ENCODE results near the gene RAET1G. TPM values are rescaled to one million over a fixed set of nuclear protein-coding genes. Genes with fewer than 3 reads are reported as not detected.
"Not testable (repeated sequence)": the region's sequence is repeated elsewhere in the genome, so short reads cannot be mapped to it uniquely, and the experiment has no call there.

The RAET1G gene
- polyA plus RNA-seq, 1 of the 3 experiments (the other 2 are of a cell fraction), result 2.5 TPM

GRCh38 chr6:149948011-149948410, 25.1 kb upstream of the RAET1G start:
- no peak overlapping the region for H3K4me3 ChIP-seq (ENCODE audit: low read depth in 2 of 2, low read length in 1 of 2)
- no peak overlapping the region for H3K27ac ChIP-seq (ENCODE audit: low read depth in 2 of 2, low read length in 1 of 2)
- no peaks in the 10 kb centered on the region for H3K79me2 ChIP-seq (ENCODE audit: insufficient read depth)
- TF ChIP-seq, protein P1, sequence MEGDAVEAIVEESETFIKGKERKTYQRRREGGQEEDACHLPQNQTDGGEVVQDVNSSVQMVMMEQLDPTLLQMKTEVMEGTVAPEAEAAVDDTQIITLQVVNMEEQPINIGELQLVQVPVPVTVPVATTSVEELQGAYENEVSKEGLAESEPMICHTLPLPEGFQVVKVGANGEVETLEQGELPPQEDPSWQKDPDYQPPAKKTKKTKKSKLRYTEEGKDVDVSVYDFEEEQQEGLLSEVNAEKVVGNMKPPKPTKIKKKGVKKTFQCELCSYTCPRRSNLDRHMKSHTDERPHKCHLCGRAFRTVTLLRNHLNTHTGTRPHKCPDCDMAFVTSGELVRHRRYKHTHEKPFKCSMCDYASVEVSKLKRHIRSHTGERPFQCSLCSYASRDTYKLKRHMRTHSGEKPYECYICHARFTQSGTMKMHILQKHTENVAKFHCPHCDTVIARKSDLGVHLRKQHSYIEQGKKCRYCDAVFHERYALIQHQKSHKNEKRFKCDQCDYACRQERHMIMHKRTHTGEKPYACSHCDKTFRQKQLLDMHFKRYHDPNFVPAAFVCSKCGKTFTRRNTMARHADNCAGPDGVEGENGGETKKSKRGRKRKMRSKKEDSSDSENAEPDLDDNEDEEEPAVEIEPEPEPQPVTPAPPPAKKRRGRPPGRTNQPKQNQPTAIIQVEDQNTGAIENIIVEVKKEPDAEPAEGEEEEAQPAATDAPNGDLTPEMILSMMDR (IDR thresholded peaks at IDR 0.05), result no peak
- TF ChIP-seq REST (IDR thresholded peaks at IDR 0.05; ENCODE audit: low read depth, low read length) (no peak), EP300 (IDR thresholded peaks at IDR 0.05; ENCODE audit: borderline replicate concordance in 1 of 2, low read depth in 1 of 2, low read length in 1 of 2) (no peak), POLR2AphosphoS5 (IDR thresholded peaks at IDR 0.05; ENCODE audit: low read depth, low read length) (no peak)
- H3F3A ChIP-seq (replicated peaks; ENCODE audit: insufficient read depth), result no peaks in the 10 kb centered on the region
- no peaks in the 10 kb centered on the region for H3K4me1 ChIP-seq (ENCODE audit: control insufficient read depth in 1 of 2, insufficient read depth in 2 of 2, low read depth in 1 of 2, low read length in 1 of 2)
- WGBS (ENCODE audit: low lambda C conversion rate), result 15% methylated on average over 1 of the region's 1 CpG
- no peak overlapping the region for H3K4me2 ChIP-seq
- peaks cover 19% of the 10 kb centered on the region for H3K27me3 ChIP-seq (ENCODE audit: insufficient read depth)
- H4K20me1 ChIP-seq (ENCODE audit: insufficient read depth), result no peaks in the 10 kb centered on the region
- H3K9ac ChIP-seq, result no peak overlapping the region
- H3K36me3 ChIP-seq (replicated peaks in 1 of 2; ENCODE audit: control insufficient read depth in 1 of 2, insufficient read depth in 2 of 2, low read length in 1 of 2), result no peaks in the 10 kb centered on the region
- no peaks in the 10 kb centered on the region for H3K9me3 ChIP-seq
- POLR2A ChIA-PET, result no interaction called here
- H3K9me2 ChIP-seq, result no peaks in the 10 kb centered on the region
- CTCF ChIA-PET, result no interaction called here
- H2AFZ ChIP-seq (ENCODE audit: low read depth), result no peak overlapping the region
- DNase-seq, result no peak

GRCh38 chr6:149947533-149947932, 24.6 kb upstream of the RAET1G start:
- H2AFZ ChIP-seq (ENCODE audit: low read depth); H3K4me2 ChIP-seq; POLR2A ChIA-PET; H3F3A ChIP-seq (replicated peaks; ENCODE audit: insufficient read depth); CTCF ChIA-PET; H3K36me3 ChIP-seq (replicated peaks in 1 of 2; ENCODE audit: control insufficient read depth in 1 of 2, insufficient read depth in 2 of 2, low read length in 1 of 2); H4K20me1 ChIP-seq (ENCODE audit: insufficient read depth); DNase-seq; H3K27ac ChIP-seq (ENCODE audit: low read depth in 2 of 2, low read length in 1 of 2); H3K79me2 ChIP-seq (ENCODE audit: insufficient read depth); H3K9me2 ChIP-seq; H3K4me3 ChIP-seq (ENCODE audit: low read depth in 2 of 2, low read length in 1 of 2); H3K4me1 ChIP-seq (ENCODE audit: control insufficient read depth in 1 of 2, insufficient read depth in 2 of 2, low read depth in 1 of 2, low read length in 1 of 2); H3K9ac ChIP-seq; H3K9me3 ChIP-seq: not testable (repeated sequence)
- peaks cover 14% of the 10 kb centered on the region; the same call in 1 of the 2 replicates for H3K27me3 ChIP-seq (ENCODE audit: insufficient read depth)
- WGBS (ENCODE audit: low lambda C conversion rate), result no CpG with 5 or more reads among the region's 1 CpG

- WGBS (ENCODE audit: low lambda C conversion rate), result 59% methylated on average over 7 of the region's 7 CpGs
- POLR2A ChIA-PET; CTCF ChIA-PET; H3K27ac ChIP-seq (ENCODE audit: low read depth in 2 of 2, low read length in 1 of 2); H3K4me3 ChIP-seq (ENCODE audit: low read depth in 2 of 2, low read length in 1 of 2); DNase-seq; H3K9ac ChIP-seq; H3K4me2 ChIP-seq; H3K36me3 ChIP-seq (replicated peaks in 1 of 2; ENCODE audit: control insufficient read depth in 1 of 2, insufficient read depth in 2 of 2, low read length in 1 of 2); H3K9me3 ChIP-seq; H2AFZ ChIP-seq (ENCODE audit: low read depth); H3K27me3 ChIP-seq (ENCODE audit: insufficient read depth); H3K79me2 ChIP-seq (ENCODE audit: insufficient read depth); H3F3A ChIP-seq (replicated peaks; ENCODE audit: insufficient read depth); H3K9me2 ChIP-seq; H3K4me1 ChIP-seq (ENCODE audit: control insufficient read depth in 1 of 2, insufficient read depth in 2 of 2, low read depth in 1 of 2, low read length in 1 of 2); H4K20me1 ChIP-seq (ENCODE audit: insufficient read depth): not testable (repeated sequence)
Observed at GRCh38 chr6:149946631-149947030, 23.7 kb upstream of the RAET1G start.

DNA sequence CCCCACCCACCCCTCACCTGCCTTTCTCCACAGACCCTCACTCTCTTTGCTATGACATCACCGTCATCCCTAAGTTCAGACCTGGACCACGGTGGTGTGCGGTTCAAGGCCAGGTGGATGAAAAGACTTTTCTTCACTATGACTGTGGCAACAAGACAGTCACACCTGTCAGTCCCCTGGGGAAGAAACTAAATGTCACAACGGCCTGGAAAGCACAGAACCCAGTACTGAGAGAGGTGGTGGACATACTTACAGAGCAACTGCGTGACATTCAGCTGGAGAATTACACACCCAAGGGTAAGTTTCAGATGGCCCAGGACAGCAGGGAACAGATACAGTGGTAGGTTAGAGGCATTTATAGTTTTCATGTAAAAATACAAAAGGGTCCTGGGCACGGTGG, 22.4 kb upstream of the RAET1G start:
- H3K9me3 ChIP-seq; H3K4me2 ChIP-seq; H3K79me2 ChIP-seq (ENCODE audit: insufficient read depth); H3K9me2 ChIP-seq; H3K4me1 ChIP-seq (ENCODE audit: control insufficient read depth in 1 of 2, insufficient read depth in 2 of 2, low read depth in 1 of 2, low read length in 1 of 2); CTCF ChIA-PET; H3F3A ChIP-seq (replicated peaks; ENCODE audit: insufficient read depth); H3K9ac ChIP-seq; H3K36me3 ChIP-seq (replicated peaks in 1 of 2; ENCODE audit: control insufficient read depth in 1 of 2, insufficient read depth in 2 of 2, low read length in 1 of 2); H4K20me1 ChIP-seq (ENCODE audit: insufficient read depth); H3K27ac ChIP-seq (ENCODE audit: low read depth in 2 of 2, low read length in 1 of 2); DNase-seq; H3K27me3 ChIP-seq (ENCODE audit: insufficient read depth); H3K4me3 ChIP-seq (ENCODE audit: low read depth in 2 of 2, low read length in 1 of 2); H2AFZ ChIP-seq (ENCODE audit: low read depth); POLR2A ChIA-PET: not testable (repeated sequence)
- 53% methylated on average over 3 of the region's 6 CpGs for WGBS (ENCODE audit: low lambda C conversion rate)

DNA sequence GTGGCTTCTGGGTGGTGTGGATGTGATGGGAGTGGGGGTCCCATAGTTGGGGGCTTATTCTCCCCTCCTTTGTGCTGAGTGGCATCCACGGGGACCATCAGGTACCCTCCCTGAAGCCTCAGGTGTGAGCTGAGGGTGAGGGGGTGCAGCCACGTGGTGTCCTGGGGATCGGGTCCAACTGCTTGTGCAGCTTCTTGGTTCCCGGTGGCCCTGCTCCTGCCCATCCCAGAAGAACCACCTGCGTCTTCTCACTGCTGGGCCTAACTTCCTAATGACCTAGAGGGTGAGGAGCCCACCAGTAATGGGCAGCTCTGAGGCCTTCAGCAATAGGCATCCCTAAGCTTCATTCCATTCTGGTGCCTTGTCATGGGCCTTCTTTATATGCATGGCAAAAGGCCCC, 20.4 kb upstream of the RAET1G start:
- H3K9me2 ChIP-seq; H3K4me1 ChIP-seq (ENCODE audit: control insufficient read depth in 1 of 2, insufficient read depth in 2 of 2, low read depth in 1 of 2, low read length in 1 of 2); H3F3A ChIP-seq (replicated peaks; ENCODE audit: insufficient read depth); H3K9me3 ChIP-seq; H3K4me3 ChIP-seq (ENCODE audit: low read depth in 2 of 2, low read length in 1 of 2); DNase-seq; H3K9ac ChIP-seq; H3K4me2 ChIP-seq; CTCF ChIA-PET; H3K36me3 ChIP-seq (replicated peaks in 1 of 2; ENCODE audit: control insufficient read depth in 1 of 2, insufficient read depth in 2 of 2, low read length in 1 of 2); H3K27ac ChIP-seq (ENCODE audit: low read depth in 2 of 2, low read length in 1 of 2); H2AFZ ChIP-seq (ENCODE audit: low read depth); H3K79me2 ChIP-seq (ENCODE audit: insufficient read depth); H4K20me1 ChIP-seq (ENCODE audit: insufficient read depth); POLR2A ChIA-PET: not testable (repeated sequence)
- WGBS (ENCODE audit: low lambda C conversion rate), result no CpG with 5 or more reads among the region's 5 CpGs
- H3K27me3 ChIP-seq (ENCODE audit: insufficient read depth), result peaks cover 23% of the 10 kb centered on the region

Measured in SK-N-SH (cell line).